ENCODE measurements around the gene TXNRD1. TPM values are rescaled to one million over a fixed set of nuclear protein-coding genes. Genes with fewer than 3 reads are reported as not detected.

The TXNRD1 gene
- total and polyA plus RNA-seq, 2 experiments from 2014 or later: 43.5 to 74.9 TPM

DNA sequence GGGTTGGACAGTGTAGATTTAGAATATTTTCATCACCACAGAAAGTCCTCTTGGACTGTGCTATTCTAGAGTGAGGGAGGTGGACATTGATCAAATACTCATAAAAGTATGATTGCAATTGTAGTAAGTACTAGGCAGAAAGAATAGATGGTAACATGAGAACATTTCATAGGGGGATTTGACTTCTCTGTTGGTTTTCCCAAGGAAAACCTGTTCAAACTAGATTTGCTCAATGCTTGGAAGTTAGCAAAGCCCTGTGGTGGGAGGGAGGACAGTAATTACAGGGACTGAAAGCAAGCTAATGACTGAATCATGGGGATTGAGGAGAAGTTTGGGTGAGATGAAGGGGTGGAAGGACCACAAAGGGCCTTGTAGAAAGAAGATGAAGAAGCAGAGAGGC lies 63.6 kb downstream of the TXNRD1 start:
- TF ChIP-seq, protein P1, sequence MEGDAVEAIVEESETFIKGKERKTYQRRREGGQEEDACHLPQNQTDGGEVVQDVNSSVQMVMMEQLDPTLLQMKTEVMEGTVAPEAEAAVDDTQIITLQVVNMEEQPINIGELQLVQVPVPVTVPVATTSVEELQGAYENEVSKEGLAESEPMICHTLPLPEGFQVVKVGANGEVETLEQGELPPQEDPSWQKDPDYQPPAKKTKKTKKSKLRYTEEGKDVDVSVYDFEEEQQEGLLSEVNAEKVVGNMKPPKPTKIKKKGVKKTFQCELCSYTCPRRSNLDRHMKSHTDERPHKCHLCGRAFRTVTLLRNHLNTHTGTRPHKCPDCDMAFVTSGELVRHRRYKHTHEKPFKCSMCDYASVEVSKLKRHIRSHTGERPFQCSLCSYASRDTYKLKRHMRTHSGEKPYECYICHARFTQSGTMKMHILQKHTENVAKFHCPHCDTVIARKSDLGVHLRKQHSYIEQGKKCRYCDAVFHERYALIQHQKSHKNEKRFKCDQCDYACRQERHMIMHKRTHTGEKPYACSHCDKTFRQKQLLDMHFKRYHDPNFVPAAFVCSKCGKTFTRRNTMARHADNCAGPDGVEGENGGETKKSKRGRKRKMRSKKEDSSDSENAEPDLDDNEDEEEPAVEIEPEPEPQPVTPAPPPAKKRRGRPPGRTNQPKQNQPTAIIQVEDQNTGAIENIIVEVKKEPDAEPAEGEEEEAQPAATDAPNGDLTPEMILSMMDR (IDR thresholded peaks at IDR 0.05; ENCODE audit: low read depth, low read length): no peak
- Histone ChIP-seq H3K36me3 (no peaks in the 10 kb centered on the region), H3K4me1 (ENCODE audit: low read depth) (no peaks in the 10 kb centered on the region), H3K4me3 (no peak overlapping the region), H3K27ac (no peak overlapping the region), H3K27me3 (no peaks in the 10 kb centered on the region), H3K9me3 (ENCODE audit: low read depth) (no peaks in the 10 kb centered on the region)
- DNase-seq (ENCODE audit: low read depth in 1 of 2, low spot score in 1 of 2): no peak

GRCh38 chr12:104280111-104280510 lies 64.5 kb downstream of the TXNRD1 start:
- no peak overlapping the region for H3K27ac ChIP-seq
- TF ChIP-seq, protein P1 (IDR thresholded peaks at IDR 0.05; ENCODE audit: low read depth, low read length): no peak
- no peaks in the 10 kb centered on the region for H3K27me3 ChIP-seq
- no peak overlapping the region for H3K4me3 ChIP-seq
- H3K36me3 ChIP-seq: no peaks in the 10 kb centered on the region
- DNase-seq (ENCODE audit: low read depth in 1 of 2, low spot score in 1 of 2): no peak
- no peaks in the 10 kb centered on the region for H3K9me3 ChIP-seq (ENCODE audit: low read depth)
- no peaks in the 10 kb centered on the region for H3K4me1 ChIP-seq (ENCODE audit: low read depth)

GRCh38 chr12:104280717-104281458 lies 65.3 kb downstream of the TXNRD1 start:
- no peaks in the 10 kb centered on the region for H3K27me3 ChIP-seq
- H3K4me3 ChIP-seq: no peak overlapping the region
- H3K36me3 ChIP-seq: no peaks in the 10 kb centered on the region
- peak in 1 of 2 donors; percentile 91 for DNase-seq (ENCODE audit: low read depth in 1 of 2, low spot score in 1 of 2)
- TF ChIP-seq, protein P1 (IDR thresholded peaks at IDR 0.05; ENCODE audit: low read depth, low read length): no peak
- H3K27ac ChIP-seq: no peak overlapping the region
- peaks cover 2% of the 10 kb centered on the region for H3K4me1 ChIP-seq (ENCODE audit: low read depth)
- no peaks in the 10 kb centered on the region for H3K9me3 ChIP-seq (ENCODE audit: low read depth)

- Histone ChIP-seq H3K4me3 (no peak overlapping the region), H3K27me3 (no peaks in the 10 kb centered on the region), H3K9me3 (ENCODE audit: low read depth) (no peaks in the 10 kb centered on the region), H3K27ac (no peak overlapping the region), H3K4me1 (ENCODE audit: low read depth) (peaks cover 9% of the 10 kb centered on the region), H3K36me3 (no peaks in the 10 kb centered on the region)
- DNase-seq (ENCODE audit: low read depth in 1 of 2, low spot score in 1 of 2): peak in 1 of 2 donors; percentile 41
- TF ChIP-seq, protein P1 (IDR thresholded peaks at IDR 0.05; ENCODE audit: low read depth, low read length): no peak
Measured at GRCh38 chr12:104281636-104282035, 66.1 kb downstream of the TXNRD1 start.

- Histone ChIP-seq H3K27ac (no peak overlapping the region), H3K4me1 (ENCODE audit: low read depth) (peaks cover 9% of the 10 kb centered on the region), H3K9me3 (ENCODE audit: low read depth) (no peaks in the 10 kb centered on the region), H3K27me3 (no peaks in the 10 kb centered on the region), H3K36me3 (no peaks in the 10 kb centered on the region), H3K4me3 (no peak overlapping the region)
- TF ChIP-seq, protein P1 (IDR thresholded peaks at IDR 0.05; ENCODE audit: low read depth, low read length): no peak
- peak in 1 of 2 donors; percentile 59 for DNase-seq (ENCODE audit: low read depth in 1 of 2, low spot score in 1 of 2)
Measured at GRCh38 chr12:104282109-104282508, 66.5 kb downstream of the TXNRD1 start.

Measured in cardiac muscle cell (in vitro differentiated cells and primary cell).